ENCODE data around the gene KRT2.
"Not testable (repeated sequence)": the region's sequence is repeated elsewhere in the genome, so short reads cannot be mapped to it uniquely, and the experiment has no call there.

KRT2 gene

DNA sequence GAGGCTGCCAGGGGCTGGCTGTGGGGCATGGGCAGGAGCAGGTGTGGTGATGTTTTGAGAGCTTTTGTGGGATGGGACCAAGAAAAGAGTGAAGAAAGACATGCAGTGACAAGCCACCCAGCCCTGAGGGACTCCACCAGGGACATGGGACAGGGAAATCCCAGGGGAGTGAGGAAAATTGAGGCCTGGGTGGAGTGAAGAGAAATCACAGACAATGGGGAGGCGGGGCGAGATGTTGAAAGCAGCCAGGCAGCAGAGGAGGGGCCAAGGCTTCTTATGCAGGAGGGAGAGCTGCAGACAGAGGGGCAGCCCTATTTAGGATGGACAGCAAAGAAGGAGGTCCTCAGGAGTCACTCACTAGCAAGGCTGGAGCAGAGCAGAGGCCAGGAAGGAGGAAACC is 32.4 kb upstream of the KRT2 start:
- no peak for DNase-seq (ENCODE audit: low spot score)

DNA sequence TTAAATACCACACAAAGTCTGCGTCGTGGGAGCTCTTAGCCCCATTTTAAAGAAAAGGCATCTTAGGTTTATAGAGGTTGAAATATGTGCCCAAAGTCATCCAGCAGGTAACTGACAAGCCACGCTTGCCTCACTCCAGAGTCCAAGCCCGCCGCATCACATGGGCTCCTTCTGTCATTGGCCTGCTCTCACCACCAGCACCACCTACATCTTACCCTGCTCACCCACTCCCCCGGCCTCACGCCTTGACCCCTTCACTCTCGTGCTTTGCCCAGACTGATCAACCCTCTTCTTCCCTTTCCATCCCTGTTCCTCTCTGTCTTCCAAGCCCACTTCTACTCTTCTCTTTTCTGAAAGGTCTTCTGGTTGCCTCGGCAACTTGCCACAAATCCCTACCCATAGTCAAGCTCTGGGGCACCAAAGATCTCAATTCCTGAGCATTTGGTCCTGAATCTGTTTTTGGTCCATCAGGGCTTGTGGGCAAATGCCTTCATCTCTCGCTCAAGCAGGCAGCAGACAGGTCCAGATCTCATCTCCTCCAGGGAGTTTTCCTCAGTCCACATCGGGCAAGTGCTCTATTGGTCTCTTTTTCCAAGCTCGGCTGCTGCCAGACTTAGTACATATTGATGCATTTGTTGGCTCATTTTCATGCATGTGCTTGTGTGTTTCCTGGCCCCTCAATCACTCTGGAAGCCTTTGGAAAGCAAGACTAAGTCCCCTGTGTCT is 31.7 kb upstream of the KRT2 start:
- DNase-seq (ENCODE audit: low spot score) = no peak

DNA sequence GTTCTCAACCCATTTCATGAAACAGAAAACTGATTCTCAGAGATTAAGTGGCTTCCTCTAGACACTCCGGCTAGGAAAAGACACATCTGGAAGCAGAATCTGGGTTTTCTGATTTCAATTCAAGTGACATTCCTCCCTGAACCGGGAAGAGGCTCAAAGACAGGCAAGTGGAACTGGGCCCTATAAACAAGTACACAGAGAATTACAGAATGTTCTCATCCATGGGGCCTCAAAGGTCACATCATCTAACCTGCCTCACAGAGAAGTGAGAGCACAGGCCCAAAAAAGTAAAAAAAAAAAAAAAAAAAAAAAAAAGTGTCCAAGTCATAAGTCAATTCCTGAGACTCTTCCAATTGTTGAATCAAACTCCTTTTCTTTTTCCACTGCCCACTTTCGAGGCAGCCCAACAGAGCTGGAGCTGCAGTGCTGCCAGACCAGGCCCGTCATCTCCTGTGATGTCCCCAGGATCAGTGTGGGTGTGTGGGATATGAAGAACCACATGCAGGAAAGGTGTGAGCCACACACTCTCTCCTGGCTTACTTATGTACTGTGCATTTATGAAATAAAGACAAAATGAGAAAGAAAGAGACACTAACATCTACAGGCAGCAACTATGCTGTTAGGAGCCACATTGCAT is 31.0 kb upstream of the KRT2 start:
- DNase-seq (ENCODE audit: low spot score) = no peak

DNA sequence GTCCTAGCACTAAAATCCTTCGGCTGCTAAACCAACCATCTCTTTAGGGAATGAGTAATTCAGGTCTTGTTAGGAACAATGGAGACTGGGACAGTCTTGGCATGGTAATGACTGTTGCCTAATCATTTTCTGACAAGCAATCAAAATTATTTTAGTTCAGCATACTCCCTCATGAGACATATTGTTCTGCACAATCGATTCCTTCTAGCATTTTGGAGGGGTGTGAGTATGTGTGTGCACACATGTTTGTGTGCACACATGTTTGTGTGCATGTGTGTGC is 30.3 kb upstream of the KRT2 start:
- DNase-seq (ENCODE audit: low spot score) = no peak

DNA sequence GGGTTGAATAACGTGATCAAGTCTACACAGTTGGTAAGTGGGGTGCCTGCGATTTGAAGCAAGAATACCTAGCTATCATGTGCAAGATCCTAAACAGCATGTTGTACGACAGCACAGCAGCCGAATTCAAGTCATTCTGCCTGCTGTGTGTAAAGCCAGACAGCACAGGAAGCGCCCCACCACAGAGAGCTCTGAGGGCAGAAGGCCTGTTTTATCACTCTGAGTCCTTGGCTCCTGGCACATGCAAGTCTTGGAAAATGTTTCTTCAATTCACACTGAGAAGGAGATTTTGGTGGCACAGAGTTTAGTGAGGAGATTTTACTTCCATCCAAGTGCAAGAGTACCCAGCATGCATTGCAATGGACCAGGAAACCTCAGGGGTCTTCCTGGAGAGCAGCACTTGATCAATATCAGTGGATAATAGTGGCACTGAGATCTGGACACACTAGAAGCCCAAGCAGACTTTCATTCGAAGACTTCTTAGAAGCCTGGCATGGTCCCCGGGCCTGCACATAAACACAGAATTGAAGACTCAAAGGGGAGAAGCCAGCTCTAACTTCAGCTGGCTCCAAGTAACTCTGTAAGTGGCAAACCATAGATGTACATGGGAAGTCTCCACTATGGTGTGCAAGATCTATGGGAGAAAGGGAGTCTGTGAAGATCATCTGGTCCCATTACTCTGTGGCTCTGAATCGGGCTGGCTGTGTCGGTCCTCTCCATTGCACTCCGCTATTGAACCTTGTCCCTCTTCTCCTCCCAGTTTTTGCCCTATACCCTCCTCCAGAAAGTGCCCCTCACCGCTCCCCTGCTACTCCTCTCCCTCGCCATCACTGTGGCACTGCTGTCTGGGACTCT is 29.7 kb upstream of the KRT2 start:
- no peak for DNase-seq (ENCODE audit: low spot score)

DNA sequence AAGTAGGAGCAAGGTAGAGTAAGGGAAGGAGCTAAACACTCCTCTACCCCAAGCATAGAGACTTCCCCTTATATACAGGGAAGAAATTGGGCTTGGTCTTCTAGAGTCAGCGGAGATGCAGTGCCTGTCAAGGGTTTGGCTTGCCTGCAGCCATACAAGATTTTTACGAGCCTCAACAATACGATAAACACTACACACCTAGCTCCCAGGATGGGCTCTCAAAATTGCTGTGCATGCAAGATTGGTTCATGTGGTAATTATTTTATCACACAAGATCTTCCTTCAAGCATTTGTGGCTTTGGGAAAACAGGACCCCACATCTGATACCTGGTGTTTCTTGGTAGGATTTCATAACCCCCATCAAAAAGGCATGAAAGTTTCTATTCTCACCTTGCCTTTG is 28.4 kb upstream of the KRT2 start, which contains the start of gene KRT1:
Gene KRT1 (minus strand): TSS at position 45 of the 400 bp plus-strand sequence. CDS start 59 bp downstream, outside the sequence.
- DNase-seq (ENCODE audit: low spot score) = no peak

DNA sequence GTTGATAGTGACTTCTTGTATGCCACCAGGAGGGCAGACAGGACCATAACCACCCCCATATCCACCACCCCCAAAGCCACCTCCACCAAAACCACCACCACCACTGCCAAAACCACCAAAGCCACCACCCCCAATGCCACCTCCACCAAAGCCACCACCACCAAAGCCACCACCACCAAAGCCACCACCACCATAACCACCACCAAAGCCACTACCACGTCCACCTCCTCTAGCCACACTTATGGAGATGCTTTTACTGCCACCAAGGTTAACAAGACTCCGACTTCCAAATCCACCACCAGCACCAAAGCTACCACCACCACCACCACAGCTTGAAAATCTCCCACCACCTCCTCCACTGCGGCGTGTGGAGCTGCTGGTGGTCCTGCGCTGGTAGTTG is 27.9 kb upstream of the KRT2 start:
- no peak for DNase-seq (ENCODE audit: low spot score)

DNA sequence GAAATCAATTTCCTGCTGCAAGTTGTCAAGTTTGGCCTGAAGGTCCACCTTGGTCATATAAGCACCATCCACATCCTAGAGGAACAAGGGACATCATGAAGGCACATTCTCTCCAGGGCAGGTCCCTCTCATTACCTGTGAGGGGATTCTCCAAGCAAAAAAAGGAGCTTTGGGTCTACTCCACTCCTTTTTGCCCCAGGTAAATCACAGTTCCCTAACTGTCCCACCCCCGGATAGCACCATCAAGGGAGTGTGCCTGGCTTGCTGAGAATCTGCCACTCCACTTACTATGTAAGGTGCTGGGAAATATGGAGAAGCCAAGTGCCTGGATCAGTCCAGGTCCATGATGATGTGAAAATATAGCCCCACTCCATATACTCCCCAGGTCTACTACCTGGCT is 25.7 kb upstream of the KRT2 start:
- DNase-seq (ENCODE audit: low spot score) = no peak

DNA sequence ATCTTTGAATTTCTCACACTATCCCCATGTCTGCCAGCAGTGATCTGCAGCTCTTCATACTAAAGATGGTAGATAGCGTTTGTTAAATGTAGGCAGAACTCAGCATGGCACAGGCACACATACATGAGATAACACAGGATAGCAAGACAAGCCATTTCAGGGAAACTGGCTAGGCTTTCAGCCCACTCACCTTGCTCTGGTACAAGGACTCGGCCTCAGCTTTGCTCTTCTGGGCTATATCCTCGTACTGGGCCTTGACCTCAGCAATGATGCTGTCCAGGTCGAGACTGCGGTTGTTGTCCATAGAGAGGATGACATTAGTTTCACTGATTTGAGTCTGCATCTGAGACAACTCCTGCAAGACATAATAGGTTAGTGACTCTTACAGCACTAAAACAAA is 25.1 kb upstream of the KRT2 start:
- DNase-seq (ENCODE audit: low spot score) = no peak

DNA sequence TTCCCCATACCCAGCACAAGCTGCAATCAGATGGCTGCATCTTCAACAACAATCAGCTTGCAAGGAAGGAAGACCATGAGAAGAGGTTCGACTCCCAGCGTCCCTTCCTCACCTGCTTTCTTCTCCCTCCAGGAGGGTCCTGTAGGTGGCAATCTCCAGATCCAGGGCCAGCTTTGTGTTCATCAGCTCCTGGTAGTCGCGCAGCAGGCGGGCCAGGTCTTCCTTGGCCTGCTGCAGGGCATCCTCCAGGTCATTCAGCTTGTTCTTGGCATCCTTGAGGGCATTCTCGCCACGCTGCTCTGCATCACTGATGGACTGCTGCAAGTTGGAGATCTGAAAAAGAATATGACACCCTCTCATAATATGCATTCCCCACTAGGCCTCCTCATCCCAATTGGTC is 24.2 kb upstream of the KRT2 start:
- DNase-seq (ENCODE audit: low spot score) = no peak

DNA sequence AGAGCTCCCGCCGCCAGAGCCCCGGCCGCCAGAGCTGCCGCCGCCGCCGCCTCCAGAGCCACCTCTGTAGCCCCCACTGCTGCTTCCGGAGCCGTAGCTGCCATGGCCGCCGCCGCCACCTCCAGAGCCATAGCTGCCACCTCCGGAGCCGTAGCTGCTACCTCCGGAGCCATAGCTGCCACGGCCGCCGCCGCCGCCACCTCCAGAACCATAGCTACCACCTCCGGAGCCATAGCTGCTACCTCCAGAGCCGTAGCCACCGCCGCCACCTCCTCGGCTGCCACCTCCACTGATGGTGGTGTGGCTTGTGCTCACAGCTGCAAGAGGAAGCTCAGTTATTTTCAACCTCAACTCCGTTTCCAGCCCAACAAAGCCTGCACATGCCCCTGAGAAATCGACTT is 23.3 kb upstream of the KRT2 start:
- no peak for DNase-seq (ENCODE audit: low spot score)

DNA sequence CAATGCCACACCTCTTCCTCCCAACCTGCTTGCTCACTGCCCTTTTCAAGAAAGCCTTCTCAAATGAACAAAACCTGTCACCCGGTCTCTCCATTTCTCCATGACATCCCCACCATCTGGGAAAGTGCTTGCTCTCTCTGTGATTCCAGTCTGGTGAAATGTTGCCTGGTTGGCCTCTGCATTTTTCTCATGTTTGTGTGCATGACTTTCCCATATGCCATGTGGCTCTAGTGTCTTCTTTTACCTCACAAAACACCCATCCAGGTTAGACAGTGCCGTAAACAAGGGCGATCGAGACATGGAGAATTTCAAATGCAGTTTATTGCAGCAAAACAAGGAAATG is 22.4 kb upstream of the KRT2 start:
- DNase-seq (ENCODE audit: low spot score) = no peak

DNA sequence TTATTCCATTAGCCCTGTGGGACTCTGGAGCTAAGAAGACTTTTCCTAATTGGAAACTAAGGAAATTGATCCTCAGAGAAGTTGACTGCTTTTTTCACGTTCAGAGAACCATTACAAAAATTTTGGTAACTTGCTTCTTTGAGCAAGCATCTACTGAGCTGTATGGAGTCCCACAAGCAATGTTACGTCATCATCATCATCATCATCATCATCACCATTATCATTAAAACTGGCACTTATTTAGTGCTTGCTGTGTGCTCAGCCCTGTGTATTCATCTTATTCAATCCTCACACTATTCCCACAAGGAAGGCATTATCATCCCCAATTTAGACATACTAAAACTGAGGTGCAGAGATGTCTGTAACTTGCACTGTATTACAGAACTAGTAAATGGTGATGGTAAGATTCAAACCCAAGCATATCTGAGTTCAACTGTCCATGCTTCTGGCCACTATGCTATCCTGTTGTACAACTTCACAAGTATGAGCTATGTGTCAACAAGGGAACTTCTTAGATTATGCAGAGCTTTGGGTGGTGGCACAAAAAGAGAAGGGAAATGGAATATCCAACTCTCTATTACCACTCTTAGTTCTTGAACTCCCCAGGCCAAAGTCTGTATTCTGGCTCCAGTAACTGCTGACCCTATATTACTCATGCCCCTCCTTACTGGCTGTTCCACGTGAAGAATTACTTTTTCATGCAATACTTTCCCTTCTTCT is 21.9 kb upstream of the KRT2 start:
- no peak for DNase-seq (ENCODE audit: low spot score)

DNA sequence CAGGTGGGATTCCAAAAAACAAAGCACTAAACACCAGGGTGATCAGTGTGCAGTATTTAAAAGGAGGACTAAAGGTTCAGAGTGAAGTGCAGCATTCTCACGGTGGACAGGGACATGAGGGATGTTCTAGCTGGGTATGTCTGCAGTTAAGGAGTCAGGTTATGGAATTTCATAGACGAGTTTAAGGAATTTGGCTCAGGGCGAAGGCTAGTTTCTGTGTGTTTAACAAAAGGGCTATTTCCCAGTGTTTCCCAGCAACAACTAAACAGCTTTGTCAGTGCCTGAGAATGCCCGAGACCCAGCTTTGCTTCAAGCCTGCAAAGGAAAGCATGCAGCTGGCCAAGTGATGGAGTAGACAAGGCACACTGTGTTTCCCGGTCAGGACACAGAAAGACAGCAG is 21.2 kb upstream of the KRT2 start:
- DNase-seq (ENCODE audit: low spot score) = no peak

DNA sequence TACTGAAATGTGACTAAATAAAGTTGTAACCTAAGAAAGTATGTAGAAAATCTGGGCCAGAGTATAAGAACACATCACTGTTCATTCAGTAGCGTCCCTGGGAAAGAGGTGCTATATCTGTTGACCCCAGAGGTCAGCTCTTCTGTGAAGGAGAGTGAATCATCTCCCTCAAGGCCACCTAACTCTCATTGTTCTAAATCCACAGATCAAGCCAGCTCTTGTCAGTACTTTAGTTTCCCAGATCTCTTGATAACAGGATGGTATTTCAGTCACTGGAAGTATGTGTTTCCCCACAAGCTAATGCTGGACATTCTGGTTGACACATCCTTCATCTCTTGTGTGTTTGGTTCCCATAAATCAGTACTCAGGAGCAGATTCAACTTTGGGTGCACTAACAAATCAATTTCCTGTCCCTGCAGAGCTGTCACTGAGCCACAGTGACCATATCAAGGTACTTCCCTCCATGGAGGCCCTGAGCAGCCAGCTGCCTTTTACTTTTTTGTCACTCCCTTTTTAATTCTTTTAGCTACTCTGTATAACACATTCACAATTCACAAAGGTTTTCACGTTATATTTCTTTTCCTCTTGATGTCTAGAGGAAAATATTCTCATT is 20.4 kb upstream of the KRT2 start:
- DNase-seq (ENCODE audit: low spot score) = peak; percentile 10

DNA sequence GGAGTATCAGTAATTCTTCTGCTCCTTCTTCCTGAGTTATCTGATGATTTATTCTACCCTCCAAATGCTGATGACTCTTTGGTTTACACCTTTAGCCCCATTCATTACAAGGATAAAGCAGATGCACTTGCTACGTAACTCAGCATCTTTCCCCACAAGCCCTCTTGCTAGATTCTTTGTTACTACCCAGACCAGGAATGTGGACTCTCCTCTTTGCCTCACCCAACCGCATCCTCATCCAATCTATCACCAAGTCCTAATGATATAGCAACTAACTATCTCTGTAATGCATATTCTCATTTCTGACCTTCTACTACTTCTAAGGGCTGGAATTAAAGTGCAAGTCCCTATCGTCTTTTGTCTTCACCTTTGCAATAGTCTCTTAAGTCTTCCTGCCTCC is 18.9 kb upstream of the KRT2 start:
- DNase-seq (ENCODE audit: low spot score) = no peak

DNA sequence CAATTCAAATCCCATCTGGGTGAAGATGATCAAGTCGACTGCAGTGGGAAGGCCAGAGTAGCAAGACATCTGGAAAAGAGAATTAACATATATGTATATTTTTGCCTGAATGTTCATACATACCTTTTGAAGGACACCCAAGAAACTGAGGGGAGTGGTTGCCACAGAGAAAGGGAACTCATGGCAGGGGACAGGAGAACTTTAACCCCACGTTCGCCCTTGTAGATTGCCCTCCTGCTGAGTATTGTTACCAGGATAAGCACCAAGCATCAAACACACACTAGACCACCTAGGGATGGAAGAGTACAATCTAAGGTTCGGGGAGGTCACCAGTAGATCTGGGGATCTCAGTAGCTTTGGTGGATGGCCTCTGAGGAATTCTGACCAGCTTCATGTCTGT is 18.5 kb upstream of the KRT2 start:
- DNase-seq (ENCODE audit: low spot score) = no peak

DNA sequence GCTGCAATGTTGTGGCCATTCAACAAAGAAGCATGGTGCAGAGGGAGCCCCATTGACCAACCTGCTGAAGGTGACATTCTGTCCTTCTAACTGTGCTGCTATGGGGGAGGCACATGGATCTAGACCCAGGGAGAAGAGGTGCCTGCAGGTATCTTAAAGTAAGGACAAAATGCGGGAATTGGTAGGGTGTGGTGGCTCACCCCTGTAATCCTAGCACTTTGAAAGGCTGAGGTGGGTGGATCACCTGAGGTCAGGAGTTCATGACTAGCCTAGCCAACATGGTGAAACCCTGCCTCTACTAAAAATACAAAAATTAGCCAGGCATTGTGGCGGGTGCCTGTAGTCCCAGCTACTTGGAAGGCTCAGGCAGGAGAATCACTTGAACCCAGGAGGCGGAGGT is 17.9 kb upstream of the KRT2 start:
- DNase-seq (ENCODE audit: low spot score) = not testable (repeated sequence)

DNA sequence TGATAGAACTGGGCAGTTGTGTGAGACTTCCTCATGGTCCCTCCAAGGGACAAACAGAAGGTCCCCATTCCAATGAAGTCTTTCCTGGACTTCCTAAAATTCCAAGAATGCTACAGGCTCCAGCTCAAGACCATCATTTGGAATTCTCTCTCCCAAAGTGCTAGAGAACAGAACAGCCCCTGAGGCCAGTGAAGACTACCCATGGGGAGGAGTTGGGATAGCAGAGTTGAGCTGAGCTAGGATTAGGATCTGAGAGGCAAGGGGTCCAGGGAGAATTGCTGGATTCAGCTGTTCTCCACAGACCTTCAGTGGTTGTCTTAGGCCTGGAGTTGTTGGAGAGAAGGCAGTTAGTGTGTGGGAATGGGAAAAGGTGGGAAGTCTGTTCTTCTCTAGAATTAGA is 17.4 kb upstream of the KRT2 start:
- DNase-seq (ENCODE audit: low spot score) = no peak

DNA sequence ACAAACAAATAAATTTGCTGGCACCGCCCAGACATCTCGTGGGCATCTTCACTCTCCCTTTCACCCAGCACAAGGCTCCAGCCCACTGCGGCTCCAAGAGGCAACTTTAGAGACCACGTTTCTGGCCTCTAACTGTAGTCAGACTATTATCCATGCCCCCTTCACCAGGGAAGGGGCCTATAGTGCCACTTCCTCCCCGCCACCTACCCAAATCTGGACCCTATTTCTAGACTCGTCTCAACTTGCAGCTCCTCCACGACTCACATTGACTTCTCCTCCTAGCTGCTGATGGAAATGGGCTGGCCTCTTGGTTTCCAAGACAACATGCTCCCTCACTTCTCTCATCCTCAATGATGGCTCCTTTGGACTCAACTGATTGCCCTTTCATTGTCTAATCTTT is 15.9 kb upstream of the KRT2 start:
- no peak for DNase-seq (ENCODE audit: low spot score)

DNA sequence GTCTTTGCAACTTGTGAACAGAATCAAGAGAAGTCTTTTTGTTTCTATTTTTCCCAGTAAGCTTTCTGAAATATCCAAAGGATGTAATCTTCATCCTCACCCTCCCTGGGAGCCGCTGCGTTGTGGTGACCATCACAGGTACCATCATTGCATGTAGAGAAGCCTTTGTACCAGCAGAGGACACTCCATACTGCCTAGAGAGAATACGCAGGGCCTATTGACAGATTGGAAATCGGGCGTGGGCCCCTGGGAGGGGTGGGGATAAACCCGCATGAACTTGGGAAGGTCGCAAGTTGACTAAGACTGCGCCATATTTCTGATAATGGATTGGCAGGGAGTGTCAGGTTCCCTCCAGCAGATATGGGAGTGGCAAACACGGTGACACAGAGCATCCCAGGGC is 15.5 kb upstream of the KRT2 start:
- DNase-seq (ENCODE audit: low spot score) = no peak

DNA sequence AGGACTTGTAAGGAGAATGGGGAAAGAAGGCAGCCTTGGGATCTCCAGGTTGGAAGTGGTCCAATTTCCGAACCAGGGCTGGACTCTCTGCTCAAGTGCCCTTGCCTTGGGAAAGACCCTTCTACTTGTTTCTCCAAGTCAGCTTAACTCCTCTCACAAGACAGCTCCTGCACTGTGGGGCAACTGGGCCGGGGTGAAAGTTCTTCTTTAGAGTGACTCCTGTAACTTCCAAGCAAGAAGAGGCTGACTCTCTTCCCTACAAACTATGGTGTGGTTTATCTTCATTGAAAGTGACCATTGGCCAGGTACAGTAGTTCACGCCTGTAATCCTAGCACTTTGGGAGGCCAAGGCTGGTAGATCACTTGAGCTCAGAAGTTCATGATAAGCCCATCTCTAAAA is 14.5 kb upstream of the KRT2 start:
- no peak for DNase-seq (ENCODE audit: low spot score)

Data from COLO829 (cell line).